Left lung (tissue), 10 donors: Measurements from ENCODE around the gene LY6G6D. TPM values are rescaled to one million over a fixed set of nuclear protein-coding genes. Genes with fewer than 3 reads are reported as not detected.
A peak's percentile ranks its signal among the peaks of the same experiment; 100 is the strongest.

ENCODE experiments used
- ATAC-seq: fragments of 200-7000 bp; cut with Tn5 transposase; one replicate; pipeline ENCODE4 v1.9.1; 2020; ENCODE audit warnings: moderate library complexity
- DNase-seq, 4 donors: peaks; one replicate each; pipeline ENCODE4 v3.0.0-alpha.2; 2013 to 2020
- H3K27ac ChIP-seq, 2 donors: fragments of 200-600 bp; sonication (generic) in 1 of 2; one replicate each; pipeline versions ENCODE4 v1.5.0 to v1.8.0; 2020 to 2021
- H3K27me3 ChIP-seq, 2 donors: fragments of 200-600 bp; sonication (generic) in 1 of 2; one replicate each; pipeline versions ENCODE4 v1.5.0 to v1.8.0; 2020 to 2021
- H3K36me3 ChIP-seq, 2 donors: fragments of 200-600 bp; sonication (generic) in 1 of 2; one replicate each; pipeline versions ENCODE4 v1.5.0 to v1.8.0; 2020 to 2021
- H3K4me1 ChIP-seq, 2 donors: fragments of 200-600 bp; one replicate each; pipeline ENCODE4 v1.8.0; 2021
- H3K4me3 ChIP-seq, 2 donors: fragments of 200-600 bp; sonication (generic) in 1 of 2; one replicate each; pipeline versions ENCODE4 v1.5.0 to v1.8.0; 2020 to 2021; ENCODE audit warnings: mild to moderate bottlenecking in 1 of 2
- H3K9me3 ChIP-seq, 2 donors: fragments of 200-600 bp; sonication (generic) in 1 of 2; one replicate each; pipeline versions ENCODE4 v1.5.0 to v1.8.0; 2020 to 2021
- CTCF ChIP-seq, 2 donors: fragments of 200-600 bp; sonication (generic) in 1 of 2; IDR thresholded peaks; one replicate each; pipeline versions ENCODE4 v1.5.0 to v1.8.0; 2021; ENCODE audit warnings: antibody characterized with exemption in 2 of 2
- intact Hi-C, 2 donors: fragments of 100-400 bp; cut with DNase I; formaldehyde crosslinking; loops; one replicate each; pipeline versions ENCODE4 v1.11.2 to v1.14.2; 2022
- polyA plus RNA-seq, 6 donors: library from polyadenylated mRNA; unstranded; fragments of 120-200 nt; gene quantifications; one replicate each; pipeline ENCODE4 v1.2.1, GENCODE V29; 2013; ENCODE audit not compliant: insufficient read length in 6 of 6
- total RNA-seq, 2 donors: library from RNA; stranded (reverse); fragmentation: NEBNext Ultra II Directional; extraction: Animal tissue kit (Norgen Biotek cat#: 25700); gene quantifications; one replicate each; pipeline ENCODE4 v1.2.1, GENCODE V29; 2021
- donor health status: DM: no; HTN: yes; CAD: no.
- donor health status: DM: no; HTN: no; CAD: no.

Gene LY6G6D
- total and polyA plus RNA-seq, 8 donors, result 0.57 TPM; not detected in 7

GRCh38 chr6:31734247-31734820 is 19.2 kb downstream of the LY6G6D start:
- peak overlapping the region; percentile 93 to 97 for H3K27ac ChIP-seq
- DNase-seq, result no peak
- peaks cover 31 to 75% of the 10 kb centered on the region in 2 donors for H3K4me1 ChIP-seq

DNA sequence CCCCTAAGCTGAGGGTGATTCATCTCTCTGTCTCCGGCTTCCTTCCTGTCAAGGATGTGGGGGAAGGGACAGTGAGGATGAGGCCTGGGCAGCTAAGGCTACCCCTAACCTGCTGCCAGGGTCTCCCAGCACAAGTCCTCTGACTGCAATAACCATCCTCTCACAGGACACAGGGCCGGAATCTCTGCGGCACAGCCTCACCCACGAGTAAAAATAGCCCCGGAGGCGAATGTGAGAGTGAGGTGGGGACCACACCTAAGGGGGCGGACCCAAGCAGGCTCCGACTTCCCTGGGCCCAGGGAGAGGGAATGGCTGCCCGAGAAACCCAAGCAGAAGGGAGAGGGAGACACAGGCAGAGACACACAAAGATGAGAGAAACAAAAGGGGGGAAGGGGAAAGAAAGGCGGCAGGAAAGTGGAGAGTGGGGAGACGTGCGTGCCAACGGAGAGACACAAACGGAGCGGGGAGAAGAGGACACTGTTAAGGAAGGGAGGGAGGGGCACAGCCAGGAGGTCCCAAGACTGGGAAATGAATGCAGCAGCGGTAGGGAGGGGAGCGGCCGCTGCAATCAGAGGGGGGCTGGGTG is 19.8 kb downstream of the LY6G6D start:
- Histone ChIP-seq H3K9me3 (no peaks in the 10 kb centered on the region), H3K36me3 (peaks cover 4 to 42% of the 10 kb centered on the region in 2 donors), H3K4me1 (peaks cover 32 to 77% of the 10 kb centered on the region in 2 donors), H3K27ac (peak overlapping the region; percentile 93 to 97), H3K4me3 (peak overlapping the region; percentile 78 to 97), H3K27me3 (no peaks in the 10 kb centered on the region)
- TF ChIP-seq CTCF (IDR thresholded peaks at IDR 0.05), result no peak
- DNase-seq (peak in 2 of 4 donors; percentile 66 to 81), ATAC-seq (peak; percentile 14)
- intact Hi-C loops, result no loop called here

More at GRCh38 chr6:31734247-31734820, 19.2 kb downstream of the LY6G6D start:
- Histone ChIP-seq H3K4me3 (peak overlapping the region; percentile 78 to 97), H3K36me3 (peaks cover 4 to 42% of the 10 kb centered on the region in 2 donors), H3K9me3 (no peaks in the 10 kb centered on the region), H3K27me3 (no peaks in the 10 kb centered on the region)
- intact Hi-C loops, result no loop called here
- ATAC-seq, result no peak
- no peak for TF ChIP-seq CTCF (IDR thresholded peaks at IDR 0.05)

- Histone ChIP-seq H3K4me3 (peak within 1 kb of the TSS; percentile 78 to 97), H3K27ac (peak within 1 kb of the TSS; percentile 93 to 97), H3K9me3 (no peaks in the 10 kb centered on the region), H3K27me3 (no peaks in the 10 kb centered on the region), H3K4me1 (peaks cover 33 to 73% of the 10 kb centered on the region in 2 donors), H3K36me3 (peaks cover 4 to 31% of the 10 kb centered on the region in 2 donors)
- intact Hi-C loops, result no loop called here
- DNase-seq (peak; percentile 74 to 97 (median 90)), ATAC-seq (peak; percentile 66)
- TF ChIP-seq CTCF (IDR thresholded peaks at IDR 0.05), result no peak
These were observed 21.0 kb downstream of the LY6G6D start, which contains the start of gene CLIC1 for GRCh38 chr6:31736021-31736767. CLIC1 (minus strand) TSS chr6:31736530; CDS start chr6:31736300, 230 bp downstream.

DNA sequence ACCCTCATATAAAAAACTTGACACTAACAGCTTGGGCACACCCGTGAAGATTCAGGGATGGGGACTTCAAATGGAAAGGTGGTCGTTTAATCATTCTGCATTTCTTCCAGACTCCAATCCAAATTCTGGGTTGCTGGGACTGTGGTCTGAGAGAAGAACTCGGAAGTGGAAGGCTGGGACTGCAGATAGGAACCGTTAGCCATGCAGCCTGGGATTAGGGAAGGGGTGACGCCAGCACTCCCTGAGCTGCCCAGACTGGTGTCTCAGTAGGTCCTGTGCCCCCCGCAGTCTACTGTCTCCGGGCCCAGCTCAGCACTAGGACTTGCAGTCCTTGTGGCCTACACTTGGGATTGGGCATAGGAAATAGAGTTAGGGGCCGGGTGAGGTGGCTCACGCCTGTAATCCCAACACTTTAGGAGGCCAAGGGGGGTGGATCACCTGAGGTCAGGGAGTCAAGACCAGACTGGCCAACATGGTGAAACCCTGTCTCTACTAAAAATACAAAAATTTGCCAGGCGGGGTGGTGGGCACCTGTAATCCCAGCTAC is 21.7 kb downstream of the LY6G6D start:
- ATAC-seq (no peak), DNase-seq (no peak)
- H3K27me3 ChIP-seq, result no peaks in the 10 kb centered on the region
- H3K36me3 ChIP-seq, result peaks cover 4 to 24% of the 10 kb centered on the region in 2 donors
- TF ChIP-seq CTCF (IDR thresholded peaks at IDR 0.05), result no peak
- H3K27ac ChIP-seq, result peak overlapping the region; percentile 93 to 97
- no peaks in the 10 kb centered on the region for H3K9me3 ChIP-seq
- H3K4me1 ChIP-seq, result peaks cover 33 to 67% of the 10 kb centered on the region in 2 donors
- intact Hi-C loops, result no loop called here
- peak overlapping the region; percentile 78 to 97 for H3K4me3 ChIP-seq
